ENCODE measurements around the gene DNAH2.

- TF ChIP-seq RAD21 (conservative IDR thresholded peaks at IDR 0.05) (no peak), CTCF (IDR thresholded peaks at IDR 0.05; ENCODE audit: poor library complexity, severe bottlenecking) (no peak), EZH2 (IDR thresholded peaks at IDR 0.05; ENCODE audit: borderline replicate concordance, insufficient read depth, low read length, poor library complexity, severe bottlenecking) (no peak), POLR2AphosphoS5 (IDR thresholded peaks at IDR 0.05) (no peak), MXI1 (conservative IDR thresholded peaks at IDR 0.05; ENCODE audit: poor library complexity, severe bottlenecking) (no peak), TAF1 (IDR thresholded peaks at IDR 0.05; ENCODE audit: low read depth) (no peak)
Measured at GRCh38 chr17:7713782-7714181, 3.8 kb upstream of the DNAH2 start.
